ENCODE measurements around the gene TRNP1. TPM values are rescaled to one million over a fixed set of nuclear protein-coding genes. Genes with fewer than 3 reads are reported as not detected.

The TRNP1 gene
- total RNA-seq, 8 experiments from 2014 or later, result 4.5 to 32.1 (median 15.9) TPM

- H3K4me1 ChIP-seq (replicated peaks in 1 of 2), result peaks cover 17 to 28% of the 10 kb centered on the region in 2 donors
- in situ Hi-C loops (cut with MboI; ENCODE audit: low pct_unique_long_range_greater_than_20kb in 2 of 9, low sequenced_read_pairs in 9 of 9, unreplicated experiment in 9 of 9), result no loop called here
- WGBS, 10 experiments, result 20 to 100% (median 65%) methylated on average over 1 to 8 of the region's 9 CpGs; no CpG with 5 or more reads in 2 of the 10 experiments
- no peak overlapping the region for H3K4me3 ChIP-seq
- ATAC-seq (replicated peaks in 6 of 8), result peak in 2 of 8 experiments; percentile 1 to 3
- no peak overlapping the region for H3K27ac ChIP-seq
Observed at GRCh38 chr1:27007909-27008582, 14.6 kb downstream of the TRNP1 start.

GRCh38 chr1:27009601-27010197 is 16.2 kb downstream of the TRNP1 start:
- 17 to 75% (median 59%) methylated on average over 1 to 6 of the region's 6 CpGs; no CpG with 5 or more reads in 2 of the 10 experiments for WGBS, 10 experiments
- H3K27ac ChIP-seq, result no peak overlapping the region
- no peak for ATAC-seq (replicated peaks in 6 of 8)
- no peak overlapping the region for H3K4me3 ChIP-seq
- H3K4me1 ChIP-seq (replicated peaks in 1 of 2), result peaks cover 3 to 19% of the 10 kb centered on the region in 2 donors
- in situ Hi-C loops (cut with MboI; ENCODE audit: low pct_unique_long_range_greater_than_20kb in 2 of 9, low sequenced_read_pairs in 9 of 9, unreplicated experiment in 9 of 9), result no loop called here

- H3K27ac ChIP-seq, result no peak overlapping the region
- in situ Hi-C loops (cut with MboI; ENCODE audit: low pct_unique_long_range_greater_than_20kb in 2 of 9, low sequenced_read_pairs in 9 of 9, unreplicated experiment in 9 of 9), result no loop called here
- no peak overlapping the region for H3K4me3 ChIP-seq
- WGBS, 10 experiments, result 37 to 83% (median 60%) methylated on average over 2 to 4 of the region's 5 CpGs; no CpG with 5 or more reads in 4 of the 10 experiments
- no peak for ATAC-seq (replicated peaks in 6 of 8)
- peaks cover 0 to 13% of the 10 kb centered on the region in 2 donors for H3K4me1 ChIP-seq (replicated peaks in 1 of 2)
Observed at GRCh38 chr1:27010226-27010994, 16.9 kb downstream of the TRNP1 start.

- in situ Hi-C loops (cut with MboI; ENCODE audit: low pct_unique_long_range_greater_than_20kb in 2 of 9, low sequenced_read_pairs in 9 of 9, unreplicated experiment in 9 of 9), result no loop called here
- no peak overlapping the region for H3K4me3 ChIP-seq
- ATAC-seq (replicated peaks in 6 of 8), result peak in 3 of 8 experiments; percentile 0 to 37 (median 2)
- 7 to 60% (median 45%) methylated on average over 1 to 11 of the region's 15 CpGs; no CpG with 5 or more reads in 2 of the 10 experiments for WGBS, 10 experiments
- no peak overlapping the region for H3K27ac ChIP-seq
- H3K4me1 ChIP-seq (replicated peaks in 1 of 2), result peaks cover 0 to 10% of the 10 kb centered on the region in 2 donors
Observed at GRCh38 chr1:27011058-27011764, 17.7 kb downstream of the TRNP1 start.

- in situ Hi-C loops (cut with MboI; ENCODE audit: low pct_unique_long_range_greater_than_20kb in 2 of 9, low sequenced_read_pairs in 9 of 9, unreplicated experiment in 9 of 9), result no loop called here
- Histone ChIP-seq H3K4me1 (replicated peaks in 1 of 2) (peaks cover 0 to 10% of the 10 kb centered on the region in 2 donors), H3K27ac (no peak overlapping the region), H3K4me3 (peak overlapping the region in 1 of 5 donors; percentile 16)
- no peak for ATAC-seq (replicated peaks in 6 of 8)
- 0 to 40% (median 26%) methylated on average over 1 to 15 of the region's 24 CpGs; no CpG with 5 or more reads in 4 of the 10 experiments for WGBS, 10 experiments
Observed at GRCh38 chr1:27011976-27012563, 18.6 kb downstream of the TRNP1 start.

GRCh38 chr1:27015260-27015659 is 21.8 kb downstream of the TRNP1 start:
- Histone ChIP-seq H3K4me3 (no peak overlapping the region), H3K27ac (no peak overlapping the region), H3K4me1 (replicated peaks in 1 of 2) (peaks cover 0 to 10% of the 10 kb centered on the region in 2 donors)
- 30 to 100% (median 84%) methylated on average over 1 to 2 of the region's 3 CpGs; no CpG with 5 or more reads in 4 of the 10 experiments for WGBS, 10 experiments
- in situ Hi-C loops (cut with MboI; ENCODE audit: low pct_unique_long_range_greater_than_20kb in 2 of 9, low sequenced_read_pairs in 9 of 9, unreplicated experiment in 9 of 9), result no loop called here
- ATAC-seq (replicated peaks in 6 of 8), result no peak

- no peak for ATAC-seq (replicated peaks in 6 of 8)
- in situ Hi-C loops (cut with MboI; ENCODE audit: low pct_unique_long_range_greater_than_20kb in 2 of 9, low sequenced_read_pairs in 9 of 9, unreplicated experiment in 9 of 9), result no loop called here
- peaks cover 0 to 7% of the 10 kb centered on the region in 2 donors for H3K4me1 ChIP-seq (replicated peaks in 1 of 2)
- no peak overlapping the region for H3K27ac ChIP-seq
- WGBS, 10 experiments, result 80 to 100% (median 100%) methylated on average over 1 of the region's 1 CpG; no CpG with 5 or more reads in 5 of the 10 experiments
- H3K4me3 ChIP-seq, result no peak overlapping the region
Observed at GRCh38 chr1:27016376-27016775, 22.9 kb downstream of the TRNP1 start.

GRCh38 chr1:27017207-27017606 is 23.7 kb downstream of the TRNP1 start:
- 69 to 100% (median 91%) methylated on average over 1 to 4 of the region's 4 CpGs; no CpG with 5 or more reads in 1 of the 10 experiments for WGBS, 10 experiments

GRCh38 chr1:27018316-27018715 is 24.8 kb downstream of the TRNP1 start:
- Histone ChIP-seq H3K4me1 (replicated peaks in 1 of 2) (peaks cover 3 to 9% of the 10 kb centered on the region in 2 donors), H3K27ac (no peak overlapping the region), H3K4me3 (no peak overlapping the region)
- 42 to 100% (median 75%) methylated on average over 1 to 3 of the region's 3 CpGs; no CpG with 5 or more reads in 1 of the 10 experiments for WGBS, 10 experiments
- ATAC-seq (replicated peaks in 6 of 8), result peak in 2 of 8 experiments; percentile 17 to 33
- in situ Hi-C loops (cut with MboI; ENCODE audit: low pct_unique_long_range_greater_than_20kb in 2 of 9, low sequenced_read_pairs in 9 of 9, unreplicated experiment in 9 of 9), result no loop called here

More at GRCh38 chr1:27017207-27017606, 23.7 kb downstream of the TRNP1 start:
- H3K4me1 ChIP-seq (replicated peaks in 1 of 2), result peaks cover 3 to 11% of the 10 kb centered on the region in 2 donors
- no peak overlapping the region for H3K27ac ChIP-seq
- no peak overlapping the region for H3K4me3 ChIP-seq
- in situ Hi-C loops (cut with MboI; ENCODE audit: low pct_unique_long_range_greater_than_20kb in 2 of 9, low sequenced_read_pairs in 9 of 9, unreplicated experiment in 9 of 9), result no loop called here
- ATAC-seq (replicated peaks in 6 of 8), result no peak

- Histone ChIP-seq H3K4me1 (replicated peaks in 1 of 2) (peaks cover 3 to 9% of the 10 kb centered on the region in 2 donors), H3K27ac (no peak overlapping the region), H3K4me3 (no peak overlapping the region)
- WGBS, 10 experiments, result 25 to 100% (median 44%) methylated on average over 1 to 9 of the region's 9 CpGs
- peak in 5 of 8 experiments; percentile 25 to 72 (median 65) for ATAC-seq (replicated peaks in 6 of 8)
- in situ Hi-C loops (cut with MboI; ENCODE audit: low pct_unique_long_range_greater_than_20kb in 2 of 9, low sequenced_read_pairs in 9 of 9, unreplicated experiment in 9 of 9), result no loop called here
Observed at GRCh38 chr1:27021354-27022031, 28.0 kb downstream of the TRNP1 start.

GRCh38 chr1:27025718-27026117 is 32.2 kb downstream of the TRNP1 start:
- Histone ChIP-seq H3K27ac (no peak overlapping the region), H3K4me1 (replicated peaks in 1 of 2) (peaks cover 3 to 9% of the 10 kb centered on the region in 2 donors), H3K4me3 (no peak overlapping the region)
- ATAC-seq (replicated peaks in 6 of 8), result no peak
- in situ Hi-C loops (cut with MboI; ENCODE audit: low pct_unique_long_range_greater_than_20kb in 2 of 9, low sequenced_read_pairs in 9 of 9, unreplicated experiment in 9 of 9), result loop anchor here in 4 of 9 experiments (25.0 kb wide), 2 partner anchors 262 to 587 kb away; partner anchors contain the start of gene AHDC1 (in 1 of the 4)
- 83 to 100% (median 92%) methylated on average over 1 to 4 of the region's 4 CpGs for WGBS, 10 experiments

All from motor neuron (in vitro differentiated cells).